GM10266 (cell line): ENCODE data around the gene CYP3A4.
"Not testable (repeated sequence)": the region's sequence is repeated elsewhere in the genome, so short reads cannot be mapped to it uniquely, and the experiment has no call there.

ENCODE experiments used
- DNase-seq: peaks from one replicate; pipeline ENCODE4 v3.0.0; 2012; ENCODE audit errors: extremely low spot score
- TF ChIP-seq, protein P1 (sequence below): IDR thresholded peaks from 2 replicates; pipeline ENCODE4 v1.5.1; 2012; ENCODE audit warnings: mild to moderate bottlenecking, low read depth; ENCODE audit not compliant: control insufficient read depth, insufficient read depth; ENCODE audit errors: missing control alignments

Gene CYP3A4

DNA sequence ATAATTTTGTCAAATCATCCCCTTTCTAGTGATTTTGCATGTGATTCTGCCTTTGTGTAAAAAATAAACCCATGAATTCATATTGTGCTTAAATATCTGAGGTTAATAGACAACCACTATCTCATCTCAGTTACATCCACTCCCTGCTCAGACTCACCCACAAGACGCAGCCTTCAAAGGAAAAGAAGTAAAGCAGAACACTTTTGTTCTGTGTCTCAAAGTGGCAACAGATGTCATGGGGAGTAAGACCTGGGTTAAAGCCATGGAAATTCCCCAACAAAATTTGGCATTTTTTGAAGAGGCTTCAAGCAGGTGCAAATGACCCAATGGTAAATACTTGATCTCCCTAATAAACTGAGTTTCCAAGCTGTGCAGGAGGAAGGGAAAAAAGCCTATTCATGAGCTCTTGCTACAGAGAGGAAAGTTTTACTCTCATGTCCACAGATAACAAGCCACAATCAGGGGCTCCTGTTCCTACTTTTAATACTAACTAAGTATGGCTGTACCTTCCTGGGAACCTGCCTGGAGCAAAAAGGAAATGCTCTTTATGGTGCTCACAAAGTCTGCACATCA, 53.7 kb downstream of the CYP3A4 start:
- no peak for DNase-seq
- TF ChIP-seq, protein P1, sequence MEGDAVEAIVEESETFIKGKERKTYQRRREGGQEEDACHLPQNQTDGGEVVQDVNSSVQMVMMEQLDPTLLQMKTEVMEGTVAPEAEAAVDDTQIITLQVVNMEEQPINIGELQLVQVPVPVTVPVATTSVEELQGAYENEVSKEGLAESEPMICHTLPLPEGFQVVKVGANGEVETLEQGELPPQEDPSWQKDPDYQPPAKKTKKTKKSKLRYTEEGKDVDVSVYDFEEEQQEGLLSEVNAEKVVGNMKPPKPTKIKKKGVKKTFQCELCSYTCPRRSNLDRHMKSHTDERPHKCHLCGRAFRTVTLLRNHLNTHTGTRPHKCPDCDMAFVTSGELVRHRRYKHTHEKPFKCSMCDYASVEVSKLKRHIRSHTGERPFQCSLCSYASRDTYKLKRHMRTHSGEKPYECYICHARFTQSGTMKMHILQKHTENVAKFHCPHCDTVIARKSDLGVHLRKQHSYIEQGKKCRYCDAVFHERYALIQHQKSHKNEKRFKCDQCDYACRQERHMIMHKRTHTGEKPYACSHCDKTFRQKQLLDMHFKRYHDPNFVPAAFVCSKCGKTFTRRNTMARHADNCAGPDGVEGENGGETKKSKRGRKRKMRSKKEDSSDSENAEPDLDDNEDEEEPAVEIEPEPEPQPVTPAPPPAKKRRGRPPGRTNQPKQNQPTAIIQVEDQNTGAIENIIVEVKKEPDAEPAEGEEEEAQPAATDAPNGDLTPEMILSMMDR = no peak

DNA sequence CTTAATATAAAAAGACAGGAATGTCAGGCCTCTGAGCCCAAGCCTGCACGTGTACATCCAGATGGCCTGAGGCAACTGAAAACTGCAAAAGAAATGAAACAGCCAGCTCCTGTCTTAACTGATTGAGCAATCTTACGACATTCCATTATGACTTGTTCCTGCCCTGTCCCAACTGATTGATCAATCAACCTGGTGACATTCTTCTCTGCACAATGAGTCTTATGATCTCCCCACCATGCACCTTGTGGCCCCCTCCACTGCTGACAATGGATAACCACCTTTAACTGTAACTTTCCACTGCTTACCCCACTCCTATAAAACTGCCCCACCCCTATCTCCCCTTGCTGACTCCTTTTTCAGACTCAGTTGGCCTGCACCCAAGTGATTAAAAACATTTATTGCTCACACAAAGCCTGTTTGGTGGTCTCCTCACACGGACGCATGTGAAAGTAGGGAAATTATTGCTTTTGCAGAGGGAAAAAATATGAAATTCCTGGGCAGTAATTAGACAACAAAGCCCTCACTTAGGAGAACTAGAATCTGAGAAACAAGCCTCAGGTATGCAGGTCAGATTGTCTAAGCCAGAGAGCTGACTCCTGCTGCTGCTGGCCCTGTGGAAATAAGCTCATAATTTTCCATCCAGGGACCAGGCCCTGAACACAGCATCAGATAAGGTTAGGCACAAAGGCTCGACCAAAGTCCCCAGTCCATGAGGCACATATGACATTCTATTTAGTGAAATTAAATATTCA, 54.3 kb downstream of the CYP3A4 start:
- TF ChIP-seq, protein P1 = no peak
- no peak for DNase-seq

DNA sequence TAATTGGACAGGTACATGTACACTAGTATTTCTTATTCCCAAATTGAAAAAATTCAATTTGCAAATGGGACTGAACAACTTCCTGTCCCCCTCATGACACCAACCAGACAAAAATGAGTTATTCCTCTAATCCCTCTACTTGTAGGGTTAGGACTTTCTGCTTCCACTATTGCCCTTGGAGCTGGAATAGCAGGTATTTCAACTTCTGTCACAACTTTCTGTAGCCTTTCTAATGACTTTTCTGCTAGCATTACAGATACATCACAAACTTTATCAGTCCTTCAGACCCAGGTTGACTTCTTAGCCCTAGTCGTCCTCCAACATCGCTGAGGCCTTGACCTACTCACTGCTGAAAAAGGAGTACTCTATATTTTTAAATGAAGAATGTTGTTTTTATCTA, 55.4 kb downstream of the CYP3A4 start:
- no peak for DNase-seq
- TF ChIP-seq, protein P1 = no peak

DNA sequence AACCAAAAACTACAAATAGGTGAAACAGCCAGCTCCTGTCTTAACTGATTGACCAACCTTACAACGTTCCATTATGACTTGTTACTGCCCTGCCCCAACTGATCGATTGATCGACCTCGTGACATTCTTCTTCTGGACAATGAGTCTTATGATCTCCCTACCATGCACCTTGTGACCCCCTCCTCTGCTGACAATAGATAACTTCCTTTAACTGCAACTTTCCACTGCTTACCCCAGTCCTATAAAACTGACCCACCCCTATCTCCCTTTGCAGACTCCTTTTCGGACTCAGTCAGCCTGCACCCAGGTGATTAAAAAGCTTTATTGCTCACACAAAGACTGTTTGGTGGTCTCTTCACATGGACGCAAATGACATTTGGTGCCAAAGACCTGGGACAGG, 60.8 kb downstream of the CYP3A4 start:
- DNase-seq = not testable (repeated sequence)

DNA sequence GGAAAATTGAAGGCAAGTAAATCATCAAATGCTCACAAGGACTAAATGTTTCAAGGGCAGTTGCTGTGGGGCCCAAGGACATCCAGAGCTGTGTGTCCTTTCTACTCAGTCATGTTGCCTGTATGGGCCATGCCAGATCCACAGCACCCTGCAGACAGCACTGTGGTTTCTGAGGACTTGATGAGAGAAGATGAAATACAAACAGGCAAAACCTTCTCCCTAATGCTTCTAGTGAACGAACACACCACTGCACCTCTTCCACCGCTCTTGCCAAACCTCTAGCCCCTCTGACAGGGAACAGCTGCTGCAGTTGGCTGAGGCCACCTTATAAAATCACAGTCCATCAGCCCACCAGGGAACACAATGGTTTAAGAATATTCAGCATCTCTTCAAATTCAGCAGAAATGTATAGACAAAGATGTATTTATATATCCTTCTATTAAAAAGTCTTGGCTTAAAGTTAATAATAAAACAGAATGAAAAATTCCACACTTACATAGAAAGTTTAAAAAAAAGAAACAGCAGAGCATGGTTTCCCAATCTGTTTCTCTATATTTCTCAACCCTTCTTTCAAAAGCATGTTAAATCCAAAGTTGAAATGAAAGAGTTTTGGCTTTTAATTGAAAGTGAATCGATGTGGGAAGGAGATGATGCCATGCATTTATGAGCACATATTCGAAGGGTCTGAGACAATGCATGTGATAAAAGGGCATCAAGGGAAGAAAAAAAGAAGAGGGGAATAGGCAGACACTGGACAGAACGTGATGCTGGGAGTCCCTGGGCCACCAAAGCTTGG, 63.0 kb downstream of the CYP3A4 start:
- TF ChIP-seq, protein P1 = no peak
- DNase-seq = no peak

DNA sequence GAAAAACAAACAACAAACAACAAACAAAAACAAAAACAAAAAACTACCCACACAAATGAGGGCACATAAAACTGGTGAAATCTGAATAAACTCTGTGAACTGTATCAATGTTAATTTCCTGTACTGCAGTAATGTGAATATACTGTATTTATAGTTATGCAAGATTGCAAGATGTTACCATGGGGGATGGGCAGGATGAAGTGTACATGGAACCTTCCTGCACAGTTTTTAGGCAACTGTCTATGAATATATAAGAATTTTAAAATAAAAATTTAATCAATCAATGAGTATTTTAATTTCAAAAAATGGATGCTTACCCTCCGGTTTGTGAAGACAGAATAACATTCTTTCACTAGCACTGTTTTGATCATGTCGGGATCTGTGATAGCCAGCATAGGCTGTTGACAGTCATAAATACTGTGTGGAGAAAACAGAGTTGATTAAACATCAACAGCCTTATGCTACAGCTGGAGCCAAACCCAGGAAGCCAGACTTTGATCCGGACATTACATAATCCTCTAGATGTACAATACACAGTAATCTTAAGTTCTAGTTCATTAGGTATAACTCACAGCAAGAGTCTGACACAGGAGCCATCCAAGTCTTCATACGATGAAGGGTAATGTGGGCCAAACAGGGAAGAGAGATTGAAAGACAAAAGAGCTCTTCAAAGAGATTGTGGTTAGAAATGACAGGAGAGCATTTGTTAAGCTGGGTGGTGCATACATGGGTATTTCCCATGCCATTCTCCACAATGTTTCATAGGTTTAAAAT, 63.8 kb downstream of the CYP3A4 start:
- TF ChIP-seq, protein P1 = no peak
- DNase-seq = no peak

DNA sequence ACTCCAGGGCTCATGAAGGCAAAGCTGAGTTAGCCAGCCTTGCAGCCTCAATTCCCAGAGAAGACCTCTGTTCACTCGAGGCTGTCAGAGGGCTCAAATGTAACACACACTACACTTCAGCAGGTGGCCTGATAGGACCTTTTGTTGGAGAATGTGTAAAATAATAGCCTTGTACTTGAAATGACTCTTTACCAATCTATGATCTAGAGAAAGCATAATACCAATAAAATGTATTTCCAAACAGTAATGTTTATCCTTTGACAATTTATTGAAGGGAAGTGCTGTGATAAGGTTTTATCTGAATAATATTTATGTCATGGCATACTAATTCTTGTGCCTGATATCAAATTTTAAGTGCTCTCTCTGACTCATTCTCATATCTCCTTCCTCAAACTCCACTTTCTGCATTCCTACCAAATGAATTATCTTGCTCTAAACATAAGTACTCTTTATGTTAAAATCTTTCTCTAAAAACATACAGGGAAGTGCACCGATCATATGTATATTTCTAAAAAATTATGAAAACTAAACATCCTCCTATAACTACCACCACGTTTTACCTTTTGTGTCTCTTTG, 69.9 kb downstream of the CYP3A4 start:
- TF ChIP-seq, protein P1 = no peak
- DNase-seq = no peak
